Keratinocyte (primary cell): Measurements from ENCODE around the gene PIGQ.

Experiments used
- CTCF ChIP-seq, 3 experiments: IDR thresholded peaks in 1 of 3; conservative IDR thresholded peaks in 1 of 3; optimal IDR thresholded peaks in 1 of 3; 2 replicates in 2 of 3; 3 replicates in 1 of 3; pipeline versions ENCODE3 to v1.5.1; 2011; ENCODE audit warnings: low read length in 3 of 3, mild to moderate bottlenecking in 3 of 3, moderate library complexity in 2 of 3, control low read depth in 1 of 3, inconsistent platforms in 1 of 3; ENCODE audit not compliant: insufficient read depth in 2 of 3; ENCODE audit errors: extremely low read depth in 1 of 3
- EZH2 ChIP-seq: IDR thresholded peaks from one replicate; pipeline ENCODE4 v1.6.1; 2012; ENCODE audit warnings: inconsistent platforms, mild to moderate bottlenecking, low read length, moderate library complexity

DNA sequence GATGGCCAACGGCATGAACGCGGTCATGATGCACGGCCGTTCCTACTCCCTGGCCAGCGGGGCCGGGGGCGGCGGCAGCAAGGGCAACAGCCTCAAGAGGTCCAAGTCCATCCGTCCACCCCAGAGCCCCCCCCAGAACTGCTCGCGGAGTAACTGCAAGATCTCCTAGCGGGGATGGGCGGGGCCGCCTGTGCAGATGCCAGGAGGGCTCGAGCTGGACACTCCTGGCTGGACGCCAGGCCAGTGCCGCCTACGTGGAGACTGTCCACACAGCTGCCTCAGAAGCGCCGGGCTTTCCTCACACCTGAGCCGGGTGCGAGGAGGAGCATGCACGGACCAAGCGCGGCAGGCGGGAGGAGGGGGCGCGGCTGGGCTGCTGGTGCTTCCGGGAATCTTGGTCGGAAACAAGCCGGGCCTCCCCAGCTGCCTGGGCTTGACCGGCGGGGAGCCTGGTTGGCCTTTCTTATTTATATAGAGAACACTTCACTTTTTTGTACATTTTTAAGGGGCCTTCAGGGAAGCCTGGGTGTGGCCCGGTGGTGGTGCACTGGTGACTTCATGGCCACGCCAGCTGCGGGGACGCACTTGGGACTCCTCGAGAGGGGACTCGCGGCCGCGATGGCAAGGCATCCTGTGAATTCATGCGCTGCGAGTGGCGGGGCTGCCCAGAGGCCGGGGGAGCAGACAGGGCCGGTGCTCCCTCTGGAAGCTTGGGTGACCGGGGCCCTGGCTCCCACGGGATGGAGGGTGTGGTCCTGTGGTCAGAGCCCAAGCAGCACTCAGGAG, 57.9 kb downstream of the PIGQ start:
- TF ChIP-seq EZH2 = no peak
- no peak for TF ChIP-seq CTCF (optimal IDR thresholded peaks at IDR 0.05 in 1 of 3, IDR thresholded peaks at IDR 0.05 in 1 of 3, conservative IDR thresholded peaks at IDR 0.05 in 1 of 3; ENCODE audit: extremely low read depth in 1 of 3, insufficient read depth in 2 of 3, low read length in 3 of 3)
